A172 (cell line): ENCODE data around the gene AGT. TPM values are rescaled to one million over a fixed set of nuclear protein-coding genes. Genes with fewer than 3 reads are reported as not detected.
"Not testable (repeated sequence)": the region's sequence is repeated elsewhere in the genome, so short reads cannot be mapped to it uniquely, and the experiment has no call there.

Experiments
- DNase-seq: peaks from one replicate; pipeline ENCODE4 v3.0.0-alpha.2; 2015; ENCODE audit warnings: low spot score
- total RNA-seq: library from RNA; depleted of rRNA; stranded (reverse); fragments of >200 nt; shearing (Covaris generic); gene quantifications from 2 replicates; pipeline ENCODE4 v1.2.3, GENCODE V29; 2014

Gene AGT
- total RNA-seq, 1 experiment from 2014 or later: 14.6 TPM

DNA sequence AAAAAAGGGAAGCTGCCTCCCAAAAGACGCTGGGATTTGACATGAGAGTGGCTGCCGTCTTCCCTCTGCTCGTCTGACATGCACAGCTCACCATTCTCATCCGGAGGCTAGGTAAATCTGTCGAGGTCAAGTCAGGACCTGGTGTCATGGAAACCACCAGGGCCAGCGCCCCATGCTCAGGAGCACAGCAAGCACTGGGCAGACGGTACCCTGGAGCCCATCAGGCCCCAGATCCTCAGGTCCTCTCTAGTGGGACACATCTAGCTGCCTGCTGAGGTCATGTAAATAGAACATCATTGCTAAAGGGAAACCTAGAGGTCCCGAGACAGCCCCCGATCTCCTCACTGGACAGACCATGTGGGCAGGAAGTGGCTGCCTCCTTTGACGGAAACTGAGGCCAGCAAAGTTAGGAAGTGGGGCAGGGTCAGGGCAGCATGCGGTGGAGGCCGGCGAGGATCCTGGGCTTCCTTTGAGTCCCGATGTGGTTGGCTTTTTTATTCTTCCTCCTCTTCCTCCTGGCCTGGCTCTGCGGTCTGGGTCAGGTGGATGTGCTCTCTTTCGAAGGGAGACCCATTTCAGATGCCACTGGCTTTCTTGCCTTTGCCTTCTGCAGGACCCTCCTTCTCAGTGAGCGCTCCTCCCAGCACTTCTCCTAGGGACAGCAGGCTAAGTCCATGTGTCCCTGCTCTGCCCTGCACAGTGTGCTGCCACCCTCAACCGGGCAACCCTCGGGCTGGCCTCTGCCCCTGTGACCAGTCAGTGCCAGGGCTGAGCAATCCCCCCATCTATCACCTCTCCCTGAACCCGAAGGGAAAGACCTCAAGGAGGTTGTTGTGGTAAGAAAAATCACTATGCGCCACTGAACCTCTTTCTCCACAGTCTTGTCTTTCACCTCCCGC lies 5.9 kb downstream of the AGT start:
- no peak for DNase-seq

DNA sequence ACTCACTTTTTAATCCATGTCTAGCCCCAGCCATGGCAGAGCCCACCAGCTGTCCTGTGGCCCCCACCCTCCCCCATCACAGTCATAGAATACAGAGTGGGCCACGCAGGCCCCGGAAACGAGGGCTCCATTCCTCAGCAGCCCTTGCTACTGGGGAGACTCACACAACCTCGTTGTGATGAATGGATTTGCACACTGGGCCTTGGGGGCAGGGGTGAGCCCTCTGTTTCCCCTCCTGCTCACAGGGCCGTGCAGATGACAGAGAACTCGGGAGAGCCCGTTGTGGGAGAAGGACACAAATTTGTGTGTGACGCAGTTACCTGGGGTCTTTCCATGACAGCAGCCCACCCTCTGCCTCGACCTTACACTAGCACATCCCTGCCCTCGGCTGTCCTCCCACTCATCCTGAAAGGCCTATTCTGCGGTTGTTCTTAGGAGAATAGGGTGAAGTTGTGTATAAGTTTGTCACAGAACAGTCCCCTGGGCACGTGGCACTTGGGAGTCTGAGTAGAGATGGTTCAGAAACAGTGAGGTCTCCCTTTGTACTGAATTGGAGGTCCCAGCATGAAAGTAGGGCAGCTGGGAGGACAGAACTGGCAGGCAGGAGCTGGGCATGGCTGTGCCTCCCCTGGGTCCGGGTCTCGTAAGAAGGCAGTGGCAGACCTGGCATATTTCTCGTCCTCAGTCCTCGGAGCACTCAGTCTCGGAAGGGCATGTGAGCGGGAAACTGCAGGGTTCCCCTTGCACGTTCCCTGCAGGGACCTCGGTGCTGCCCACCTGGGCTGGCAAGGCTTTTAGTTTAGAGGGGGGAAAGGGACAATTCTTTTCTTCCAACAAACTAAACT lies 6.8 kb downstream of the AGT start:
- no peak for DNase-seq

- no peak for DNase-seq
Measured at GRCh38 chr1:230706020-230706699, 7.8 kb downstream of the AGT start.

GRCh38 chr1:230705289-230706019 lies 8.5 kb downstream of the AGT start:
- DNase-seq: no peak

DNA sequence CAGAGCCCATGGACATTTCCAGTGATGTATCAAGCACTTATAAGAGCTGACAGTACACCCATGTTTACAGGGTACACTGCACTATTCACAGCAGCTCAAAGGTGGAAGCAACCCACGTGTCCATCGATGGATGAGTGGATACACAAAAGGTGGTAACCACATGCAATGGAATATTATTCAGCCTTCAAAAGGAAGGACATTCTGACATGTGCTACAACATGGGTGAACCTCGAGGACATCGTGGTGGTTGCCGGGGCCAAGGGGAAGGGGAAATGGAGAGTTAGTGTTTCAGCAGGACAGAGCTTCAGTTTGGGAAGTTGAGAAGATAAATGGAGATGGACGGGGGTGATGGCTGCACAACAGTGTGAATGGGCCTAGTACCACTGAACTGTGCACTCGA lies 9.1 kb downstream of the AGT start:
- no peak for DNase-seq

DNA sequence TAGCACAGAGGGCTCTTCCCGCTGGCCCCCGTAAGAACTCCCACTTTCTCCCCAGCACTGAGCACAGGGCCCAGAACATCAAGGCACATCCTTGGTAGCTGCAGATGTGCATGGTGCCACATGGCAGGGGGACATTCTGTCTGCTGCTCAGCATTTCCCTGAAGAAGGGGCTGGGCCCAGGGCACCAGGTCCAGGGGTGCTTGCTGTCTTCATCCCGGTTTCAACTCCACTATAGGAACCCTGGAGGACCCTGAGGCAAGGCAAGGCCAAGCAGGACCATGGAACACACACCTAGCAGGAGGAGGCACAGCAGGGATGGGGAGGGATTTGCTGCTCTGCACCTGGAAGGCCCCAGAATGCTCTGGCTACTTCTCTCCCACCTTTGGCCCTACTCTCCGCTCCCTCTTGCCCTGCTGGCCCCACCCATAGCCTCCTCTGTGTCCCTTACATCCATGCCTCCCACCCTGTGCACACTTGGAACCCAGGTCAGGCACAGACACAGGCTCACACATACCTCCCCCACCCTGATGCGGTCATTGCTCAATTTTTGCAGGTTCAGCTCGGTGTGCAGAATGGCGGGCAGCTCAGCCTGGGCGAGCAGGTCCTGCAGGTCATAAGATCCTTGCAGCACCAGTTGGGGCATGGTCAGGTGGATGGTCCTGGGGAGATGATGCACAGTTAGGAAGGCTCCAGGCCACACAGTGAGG lies 10.1 kb downstream of the AGT start:
- DNase-seq: no peak

DNA sequence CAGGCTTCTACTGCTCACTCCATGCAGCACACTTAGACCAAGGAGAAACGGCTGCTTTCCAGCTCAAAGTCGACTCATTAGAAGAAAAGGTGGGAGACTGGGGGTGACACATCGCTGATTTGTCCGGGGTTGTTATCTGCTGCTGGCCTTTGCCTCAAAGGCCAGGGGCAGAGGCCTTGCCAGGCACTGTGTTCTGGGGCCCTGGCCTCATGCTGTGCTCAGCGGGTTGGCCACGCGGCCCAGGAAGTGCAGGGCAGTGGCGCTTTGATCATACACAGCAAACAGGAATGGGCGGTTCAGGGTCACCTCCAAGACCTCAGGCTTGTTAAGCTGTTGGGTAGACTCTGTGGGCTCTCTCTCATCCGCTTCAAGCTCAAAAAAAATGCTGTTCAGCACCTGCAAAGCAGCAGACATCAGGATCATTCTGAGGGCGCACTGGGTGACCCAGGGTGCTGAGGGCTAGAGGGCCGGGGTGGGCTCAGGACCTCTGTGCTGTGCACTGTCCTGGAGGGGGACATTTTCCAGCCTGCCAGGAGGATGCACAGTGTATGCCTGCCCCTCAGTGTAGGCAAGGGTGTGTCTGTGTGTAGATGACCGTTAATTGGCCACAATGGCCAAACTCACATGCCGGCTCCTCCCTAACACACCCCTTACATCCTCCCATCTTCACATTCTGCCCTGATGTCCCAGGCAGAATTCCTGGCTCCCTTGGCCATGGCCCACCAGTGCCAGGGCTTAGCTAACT lies 10.8 kb downstream of the AGT start:
- DNase-seq: no peak

DNA sequence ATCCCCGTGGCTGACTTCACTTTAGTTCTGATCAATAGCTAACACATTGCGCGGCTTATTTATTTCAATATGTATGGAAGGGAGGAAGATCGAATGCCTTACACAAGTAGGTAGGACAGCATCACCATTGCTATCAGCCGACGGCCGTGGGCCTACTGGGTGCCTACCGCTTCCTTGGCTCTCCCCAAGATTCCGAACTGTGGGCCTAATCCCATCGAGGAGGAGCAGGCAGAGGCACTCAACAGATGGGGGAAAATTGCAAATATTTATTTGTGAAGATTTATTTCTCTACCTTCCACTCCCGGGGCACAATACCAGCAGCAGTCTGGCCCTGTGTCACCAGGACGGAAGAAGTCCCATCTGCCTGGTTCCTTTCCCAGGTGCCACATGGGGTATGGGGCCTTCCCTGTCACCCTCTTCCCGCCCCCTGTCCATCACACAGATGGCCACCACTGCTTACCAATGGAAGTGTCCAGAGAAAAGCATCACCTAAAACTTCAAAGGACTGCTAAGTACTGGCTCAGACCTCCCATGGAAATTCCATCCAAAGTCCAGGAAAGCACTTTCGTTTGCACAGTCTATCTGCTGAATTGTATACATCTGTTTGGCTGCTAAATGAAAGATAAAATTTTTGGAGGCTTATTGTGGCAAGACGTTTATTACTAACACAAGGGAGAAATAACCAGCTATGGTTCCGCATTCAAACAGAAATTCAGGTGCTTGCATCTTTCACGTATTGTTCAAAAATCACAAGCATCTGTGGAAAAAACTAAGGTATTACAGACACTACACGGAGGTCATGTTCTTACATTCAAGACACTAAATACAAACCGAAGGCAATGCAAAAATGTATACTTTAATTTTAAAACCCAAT lies 11.8 kb downstream of the AGT start:
- no peak for DNase-seq

- DNase-seq: no peak
Measured at GRCh38 chr1:230701434-230701833, 12.5 kb downstream of the AGT start.

GRCh38 chr1:230700132-230700531 lies 13.8 kb downstream of the AGT start:
- no peak for DNase-seq

- no peak for DNase-seq
Measured at GRCh38 chr1:230699716-230700115, 14.2 kb downstream of the AGT start.

GRCh38 chr1:230698964-230699363 lies 15.0 kb downstream of the AGT start:
- not testable (repeated sequence) for DNase-seq

- no peak for DNase-seq
Measured at GRCh38 chr1:230698130-230698529, 15.8 kb downstream of the AGT start.

DNA sequence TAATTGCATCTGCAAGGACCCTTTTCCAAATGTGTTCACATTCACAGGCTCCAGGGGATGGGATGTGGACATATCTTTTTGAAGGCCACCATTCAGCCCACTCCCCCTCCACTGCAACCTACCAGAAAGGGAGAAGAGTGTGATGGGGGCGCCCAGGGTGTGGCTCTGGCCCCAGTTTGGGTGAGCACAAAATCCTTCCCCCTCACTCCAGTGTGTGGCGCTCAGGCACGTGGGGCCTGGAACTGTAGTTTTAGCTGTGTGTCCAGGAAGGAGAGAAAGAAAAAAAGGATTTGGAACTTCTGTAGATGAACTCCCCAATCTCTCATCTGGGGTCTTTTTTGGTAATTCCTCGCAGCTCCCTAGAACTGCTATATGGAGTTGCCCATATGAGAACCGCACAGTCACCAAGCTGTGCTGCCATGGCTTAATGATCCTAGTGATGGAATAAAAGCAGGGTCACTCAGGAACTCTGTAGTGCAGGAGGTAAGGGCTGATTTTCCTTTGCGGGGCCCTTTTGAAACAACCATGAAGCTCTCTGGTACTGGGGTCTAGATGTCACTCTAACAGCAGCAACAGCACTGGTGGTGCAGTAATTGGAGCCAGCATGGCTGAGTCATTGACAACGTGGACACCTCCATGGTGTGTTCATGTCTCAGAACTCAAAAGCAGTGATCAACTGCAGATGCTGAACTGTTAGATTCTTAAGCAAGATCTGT lies 17.0 kb downstream of the AGT start:
- DNase-seq: no peak

- DNase-seq: no peak
Measured at GRCh38 chr1:230696218-230696617, 17.7 kb downstream of the AGT start.

DNA sequence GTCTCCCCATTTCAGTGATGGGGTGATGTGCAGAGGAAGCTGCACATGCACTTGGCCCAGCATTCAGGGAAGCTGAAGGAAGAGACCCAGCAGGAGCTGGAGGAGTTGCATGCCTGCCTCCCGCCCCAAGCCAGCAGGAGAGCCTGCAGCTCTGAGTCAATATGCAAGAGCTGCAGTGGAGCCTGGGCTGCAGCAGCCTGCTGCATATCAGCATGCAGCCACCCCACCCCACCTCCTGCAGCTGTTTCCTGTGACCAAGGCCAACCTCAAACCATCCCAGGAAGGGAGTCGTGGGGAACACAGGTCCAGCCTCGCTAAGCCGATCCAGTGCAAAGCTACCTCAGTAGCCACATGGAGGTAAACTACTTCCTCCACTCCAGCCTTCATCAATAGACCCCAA lies 18.9 kb downstream of the AGT start:
- DNase-seq: no peak

GRCh38 chr1:230694464-230694863 lies 19.5 kb downstream of the AGT start:
- DNase-seq: no peak

DNA sequence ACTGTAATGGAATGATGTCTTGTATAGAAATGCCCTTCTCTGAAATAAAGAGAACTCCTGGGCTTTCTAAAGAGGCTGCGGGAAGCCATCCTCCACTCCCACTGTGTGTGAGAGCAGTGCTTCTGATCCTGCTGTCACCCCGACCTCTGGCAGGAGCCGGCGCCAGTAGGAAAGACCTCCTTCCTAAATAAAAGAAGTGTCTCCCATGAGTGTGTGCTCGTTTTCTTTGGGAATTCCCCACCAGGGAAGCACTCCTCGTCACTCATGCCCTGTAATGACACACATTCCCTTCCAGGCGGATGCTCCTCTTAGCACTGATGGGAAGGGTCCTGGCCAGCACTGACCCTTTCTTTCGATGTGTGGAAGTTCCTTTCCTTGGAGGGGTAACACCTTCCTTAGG lies 20.1 kb downstream of the AGT start:
- no peak for DNase-seq

DNA sequence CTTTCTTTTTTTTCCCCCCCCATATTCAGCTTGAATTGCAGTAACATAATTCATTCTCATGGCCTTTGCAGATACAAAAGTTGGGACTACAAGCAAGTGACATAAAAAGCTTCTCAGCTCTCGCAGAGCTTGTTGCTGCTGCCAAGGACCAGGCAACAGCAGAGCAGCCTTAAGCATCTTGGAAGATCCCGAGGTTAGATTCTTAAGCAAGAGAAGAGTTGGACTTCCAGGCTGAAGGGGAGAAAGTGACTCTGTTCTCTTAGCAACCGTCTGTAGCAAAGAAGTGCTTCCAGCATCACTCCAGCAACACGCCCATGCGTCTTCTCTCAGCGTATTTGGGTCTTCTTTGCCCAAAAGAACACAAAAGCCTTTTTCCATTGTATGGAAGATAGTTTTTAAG lies 20.7 kb downstream of the AGT start:
- no peak for DNase-seq
